ENCODE data around the gene DHRS7. TPM values are rescaled to one million over a fixed set of nuclear protein-coding genes. Genes with fewer than 3 reads are reported as not detected.
A peak's percentile ranks its signal among the peaks of the same experiment; 100 is the strongest.

Gene DHRS7
- total and polyA plus RNA-seq, 3 donors from 2014 or later = 14.6 to 22.9 (median 20.9) TPM

GRCh38 chr14:60165547-60165876 is 314 bp upstream of the DHRS7 start:
- H3K9me3 ChIP-seq = no peaks in the 10 kb centered on the region
- H3K4me1 ChIP-seq = peaks cover 12% of the 10 kb centered on the region
- no peaks in the 10 kb centered on the region for H3K36me3 ChIP-seq (ENCODE audit: low read depth, missing control alignments)
- TF ChIP-seq POLR2A (IDR thresholded peaks at IDR 0.05) = no peak
- TF ChIP-seq CTCF (IDR thresholded peaks at IDR 0.05) = no peak
- DNase-seq = no peak
- H3K27me3 ChIP-seq = no peaks in the 10 kb centered on the region
- intact Hi-C loops (cut with DNase I; ENCODE audit: low total_unique reads) = no loop called here
- H3K27ac ChIP-seq = peak overlapping the region; percentile 40 to 92
- WGBS, 2 donors = 1 to 2% methylated on average over 4 of the region's 4 CpGs
- peak overlapping the region; percentile 76 for H3K4me3 ChIP-seq

GRCh38 chr14:60164404-60164711 is 840 bp downstream of the DHRS7 start:
- TF ChIP-seq CTCF (IDR thresholded peaks at IDR 0.05) (no peak), POLR2A (IDR thresholded peaks at IDR 0.05) (no peak)
- Histone ChIP-seq H3K4me1 (peaks cover 12% of the 10 kb centered on the region), H3K9me3 (no peaks in the 10 kb centered on the region), H3K27me3 (no peaks in the 10 kb centered on the region), H3K4me3 (peak overlapping the region; percentile 76), H3K27ac (peak overlapping the region; percentile 82 to 92), H3K36me3 (ENCODE audit: low read depth, missing control alignments) (no peaks in the 10 kb centered on the region)
- no peak for DNase-seq
- 12 to 14% methylated on average over 5 of the region's 5 CpGs for WGBS, 2 donors
- intact Hi-C loops (cut with DNase I; ENCODE audit: low total_unique reads) = no loop called here

GRCh38 chr14:60163693-60164092 is 1.5 kb downstream of the DHRS7 start:
- Histone ChIP-seq H3K27me3 (no peaks in the 10 kb centered on the region), H3K4me1 (peaks cover 12% of the 10 kb centered on the region), H3K9me3 (no peaks in the 10 kb centered on the region), H3K36me3 (ENCODE audit: low read depth, missing control alignments) (no peaks in the 10 kb centered on the region), H3K27ac (no peak overlapping the region), H3K4me3 (no peak overlapping the region)
- WGBS, 2 donors = 65 to 69% methylated on average over 6 of the region's 6 CpGs
- DNase-seq = no peak
- intact Hi-C loops (cut with DNase I; ENCODE audit: low total_unique reads) = no loop called here
- no peak for TF ChIP-seq POLR2A (IDR thresholded peaks at IDR 0.05)
- TF ChIP-seq CTCF (IDR thresholded peaks at IDR 0.05) = no peak

- Histone ChIP-seq H3K27me3 (no peaks in the 10 kb centered on the region), H3K27ac (peak overlapping the region in 1 of 2 donors; percentile 32), H3K4me1 (peaks cover 10% of the 10 kb centered on the region), H3K36me3 (ENCODE audit: low read depth, missing control alignments) (no peaks in the 10 kb centered on the region), H3K9me3 (no peaks in the 10 kb centered on the region), H3K4me3 (no peak overlapping the region)
- TF ChIP-seq CTCF (IDR thresholded peaks at IDR 0.05) (no peak), POLR2A (IDR thresholded peaks at IDR 0.05) (no peak)
- no peak for DNase-seq
- intact Hi-C loops (cut with DNase I; ENCODE audit: low total_unique reads) = no loop called here
- 65 to 89% methylated on average over 2 of the region's 2 CpGs for WGBS, 2 donors
Measured at GRCh38 chr14:60161196-60162107, 3.7 kb downstream of the DHRS7 start.

GRCh38 chr14:60160422-60160821 is 4.8 kb downstream of the DHRS7 start:
- Histone ChIP-seq H3K4me3 (no peak overlapping the region), H3K9me3 (no peaks in the 10 kb centered on the region), H3K27me3 (no peaks in the 10 kb centered on the region), H3K27ac (no peak overlapping the region), H3K4me1 (peaks cover under 1% of the 10 kb centered on the region), H3K36me3 (ENCODE audit: low read depth, missing control alignments) (no peaks in the 10 kb centered on the region)
- intact Hi-C loops (cut with DNase I; ENCODE audit: low total_unique reads) = no loop called here
- DNase-seq = no peak
- TF ChIP-seq CTCF (IDR thresholded peaks at IDR 0.05) = no peak
- WGBS, 2 donors = 75 to 84% methylated on average over 7 of the region's 7 CpGs
